CD14-positive monocyte (primary cell): Measurements from ENCODE around the gene CNRIP1. TPM values are rescaled to one million over a fixed set of nuclear protein-coding genes. Genes with fewer than 3 reads are reported as not detected.

Source experiments
- DNase-seq, 3 donors: peaks; one replicate each; pipeline ENCODE4 v3.0.0-alpha.2; 2011 to 2022
- H2AFZ ChIP-seq: 2 replicates; pipeline ENCODE4 v1.6.0; 2012; ENCODE audit warnings: mild to moderate bottlenecking, low read depth, low read length, inconsistent platforms; ENCODE audit not compliant: insufficient read depth, poor library complexity, severe bottlenecking
- H3K27ac ChIP-seq, 2 donors: 1 replicate in 1 of 2; 2 replicates in 1 of 2; pipeline ENCODE4 v1.5.1; 2012 to 2013; ENCODE audit warnings: low read length in 2 of 2, control low read depth in 1 of 2, inconsistent platforms in 1 of 2, low read depth in 1 of 2, mild to moderate bottlenecking in 1 of 2
- H3K27me3 ChIP-seq, 2 donors: one replicate each; pipeline versions ENCODE4 v1.6.0 to v1.6.1; 2011 to 2013; ENCODE audit warnings: low read length in 2 of 2; ENCODE audit not compliant: control insufficient read depth in 2 of 2, insufficient read depth in 2 of 2
- H3K36me3 ChIP-seq, 2 donors: replicated peaks in 1 of 2; 1 replicate in 1 of 2; 2 replicates in 1 of 2; pipeline versions ENCODE4 v1.5.1 to v1.6.1; 2012 to 2013; ENCODE audit warnings: low read length in 2 of 2, control low read depth in 1 of 2, inconsistent platforms in 1 of 2, mild to moderate bottlenecking in 1 of 2; ENCODE audit not compliant: insufficient read depth in 2 of 2, control insufficient read depth in 1 of 2
- H3K4me1 ChIP-seq, 2 donors: 1 replicate in 1 of 2; 2 replicates in 1 of 2; pipeline versions ENCODE4 v1.5.1 to v1.6.1; 2012 to 2013; ENCODE audit warnings: low read length in 2 of 2, control low read depth in 1 of 2, inconsistent platforms in 1 of 2, mild to moderate bottlenecking in 1 of 2, moderate library complexity in 1 of 2; ENCODE audit not compliant: insufficient read depth in 2 of 2, control insufficient read depth in 1 of 2
- H3K4me2 ChIP-seq: replicated peaks from 2 replicates; pipeline ENCODE3; 2012; ENCODE audit warnings: low read length, moderate library complexity, mild to moderate bottlenecking; ENCODE audit not compliant: poor library complexity, severe bottlenecking; ENCODE audit errors: extremely low read depth
- H3K4me3 ChIP-seq, 3 experiments: fragments of 200-600 bp in 1 of 3; sonication (generic) in 1 of 3; replicated peaks in 1 of 3; 1 replicate in 2 of 3; 2 replicates in 1 of 3; pipeline ENCODE4 v1.5.1; 2011 to 2013; ENCODE audit warnings: low read length in 3 of 3, mild to moderate bottlenecking in 3 of 3, control low read depth in 2 of 3, low read depth in 2 of 3, inconsistent platforms in 1 of 3, moderate library complexity in 1 of 3
- H3K79me2 ChIP-seq: 2 replicates; pipeline ENCODE4 v1.6.0; 2012; ENCODE audit warnings: mild to moderate bottlenecking, control low read depth, inconsistent platforms, low read length, moderate library complexity; ENCODE audit not compliant: insufficient read depth
- H3K9ac ChIP-seq: 2 replicates; pipeline ENCODE4 v1.6.0; 2017; ENCODE audit warnings: low read length, mild to moderate bottlenecking; ENCODE audit not compliant: insufficient read depth, poor library complexity, severe bottlenecking
- H3K9me3 ChIP-seq, 2 donors: replicated peaks in 1 of 2; 1 replicate in 1 of 2; 2 replicates in 1 of 2; pipeline versions ENCODE4 v1.5.1 to v1.6.1; 2012 to 2013; ENCODE audit warnings: low read length in 2 of 2, control low read depth in 1 of 2; ENCODE audit not compliant: control insufficient read depth in 1 of 2, insufficient read depth in 1 of 2
- H4K20me1 ChIP-seq: 2 replicates; pipeline ENCODE4 v1.6.0; 2012; ENCODE audit warnings: mild to moderate bottlenecking, low read length, control low read depth, moderate library complexity; ENCODE audit not compliant: insufficient read depth
- H3K27ac Mint-ChIP-seq, 7 donors: one replicate each; pipeline ENCODE4 v1.8.0; 2020; ENCODE audit warnings: mild to moderate bottlenecking in 7 of 7, mixed read lengths in 7 of 7, moderate library complexity in 6 of 7, inconsistent platforms in 2 of 7
- H3K27me3 Mint-ChIP-seq, 3 donors: one replicate each; pipeline ENCODE4 v1.8.0; 2021 to 2022; ENCODE audit warnings: low read depth in 3 of 3, mild to moderate bottlenecking in 3 of 3, mixed read lengths in 3 of 3, moderate library complexity in 3 of 3, inconsistent platforms in 1 of 3
- H3K36me3 Mint-ChIP-seq, 2 donors: one replicate each; pipeline ENCODE4 v1.8.0; 2020; ENCODE audit warnings: mixed read lengths in 2 of 2, inconsistent platforms in 1 of 2, mild to moderate bottlenecking in 1 of 2
- H3K4me1 Mint-ChIP-seq: one replicate; pipeline ENCODE4 v1.8.0; 2020; ENCODE audit warnings: mild to moderate bottlenecking, mixed read lengths
- H3K4me3 Mint-ChIP-seq, 2 donors: one replicate each; pipeline ENCODE4 v1.8.0; 2020; ENCODE audit warnings: mild to moderate bottlenecking in 2 of 2, mixed read lengths in 2 of 2, moderate library complexity in 1 of 2
- H3K9me3 Mint-ChIP-seq, 7 donors: one replicate each; pipeline ENCODE4 v1.8.0; 2020 to 2022; ENCODE audit warnings: mixed read lengths in 7 of 7, mild to moderate bottlenecking in 6 of 7, moderate library complexity in 6 of 7, inconsistent platforms in 2 of 7
- CTCF ChIP-seq: fragments of 200-600 bp; IDR thresholded peaks from one replicate; pipeline ENCODE4 v1.8.0; 2022; ENCODE audit warnings: antibody characterized with exemption, mild to moderate bottlenecking
- WGBS: methylation state at CpG from one replicate; pipeline ENCODE4 v1.1.5; 2013; ENCODE audit warnings: missing lambda C conversion rate; ENCODE audit not compliant: insufficient coverage; 5-methylcytosine and 5-hydroxymethylcytosine counted together
- intact Hi-C, 2 donors: fragments of 100-400 bp; cut with micrococcal nuclease; formaldehyde crosslinking; loops; one replicate each; pipeline versions ENCODE4 v1.15.0 to v1.15.1; 2023
- polyA plus RNA-seq, 3 donors: library from polyadenylated mRNA; depleted of rRNA in 1 of 3; unstranded in 2 of 3; stranded (reverse) in 1 of 3; fragments of 300-500 nt in 2 of 3; fragments of >200 nt in 1 of 3; fragmentation: Illumina TruSeq in 2 of 3; gene quantifications; 1 replicate in 2 of 3; 2 replicates in 1 of 3; pipeline ENCODE4 v1.2.3, GENCODE V29; 2012 to 2021

Gene CNRIP1
- polyA plus RNA-seq, 3 donors: 0.09 to 0.53 (median 0.17) TPM

GRCh38 chr2:68258851-68259250 is 60.9 kb downstream of the CNRIP1 start:
- intact Hi-C loops: loop anchor here in 1 of 2 donors (10.0 kb wide), 2 partner anchors 166 to 194 kb away; partner anchors contain the start of gene C1D
- no peak overlapping the region for H3K4me3 Mint-ChIP-seq

DNA sequence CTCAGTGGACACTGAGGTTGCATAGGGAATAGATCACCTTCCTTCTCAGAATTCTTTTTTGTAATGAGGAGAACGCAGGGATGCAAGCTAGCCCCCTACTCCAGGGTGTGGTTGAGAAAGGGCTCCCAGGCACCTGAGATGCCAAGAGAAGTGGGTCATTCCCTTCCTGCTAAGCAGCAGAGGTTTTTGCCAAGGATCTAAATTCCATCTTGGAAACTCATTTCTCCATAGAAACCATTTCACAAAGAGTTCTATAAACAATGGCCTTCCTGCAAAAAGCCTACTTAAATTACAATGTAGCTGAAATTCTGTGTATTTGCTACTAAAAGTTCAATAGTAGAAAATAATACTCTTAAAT is 63.7 kb downstream of the CNRIP1 start:
- H3K4me1 Mint-ChIP-seq: peaks cover 24% of the 10 kb centered on the region
- H3K4me3 Mint-ChIP-seq: no peak overlapping the region
- TF ChIP-seq CTCF: no peak
- H3K27me3 Mint-ChIP-seq: peaks cover 0 to 5% (median 0%) of the 10 kb centered on the region in 3 donors
- no peak overlapping the region for H3K9ac ChIP-seq
- intact Hi-C loops: loop anchor here in 1 of 2 donors (10.0 kb wide), 2 partner anchors 169 to 191 kb away; partner anchors contain the start of gene C1D
- no peak overlapping the region for H3K4me3 ChIP-seq
- peaks cover 10 to 15% of the 10 kb centered on the region in 2 donors for H3K4me1 ChIP-seq
- H3K27me3 ChIP-seq: no peaks in the 10 kb centered on the region
- no peak overlapping the region for H3K4me2 ChIP-seq
- H3K9me3 ChIP-seq: no peaks in the 10 kb centered on the region
- H3K27ac ChIP-seq: peak overlapping the region in 1 of 2 donors; percentile 13
- H3K36me3 ChIP-seq: no peaks in the 10 kb centered on the region
- peak overlapping the region in 3 of 7 donors; percentile 6 to 54 (median 35) for H3K27ac Mint-ChIP-seq
- DNase-seq: no peak
- H3K9me3 Mint-ChIP-seq: peaks cover 0 to 3% (median 0%) of the 10 kb centered on the region in 7 donors
- H4K20me1 ChIP-seq: peaks cover under 1% of the 10 kb centered on the region
- peaks cover 30% of the 10 kb centered on the region for H3K79me2 ChIP-seq
- no peaks in the 10 kb centered on the region for H3K36me3 Mint-ChIP-seq
- H2AFZ ChIP-seq: peak overlapping the region; percentile 35
- WGBS: no CpG with 5 or more reads among the region's 1 CpG

More at GRCh38 chr2:68258851-68259250, 60.9 kb downstream of the CNRIP1 start:
- Mint-ChIP-seq H3K9me3 (peaks cover 0 to 2% (median 0%) of the 10 kb centered on the region in 7 donors), H3K4me1 (peaks cover 20% of the 10 kb centered on the region), H3K27ac (no peak overlapping the region), H3K27me3 (peaks cover 0 to 5% (median 0%) of the 10 kb centered on the region in 3 donors), H3K36me3 (no peaks in the 10 kb centered on the region)
- no peak for TF ChIP-seq CTCF
- no peaks in the 10 kb centered on the region for H3K36me3 ChIP-seq
- no peak for DNase-seq
- H3K27me3 ChIP-seq: no peaks in the 10 kb centered on the region
- peaks cover 9% of the 10 kb centered on the region for H3K79me2 ChIP-seq
- no peaks in the 10 kb centered on the region for H4K20me1 ChIP-seq
- peaks cover 10 to 14% of the 10 kb centered on the region in 2 donors for H3K4me1 ChIP-seq
- WGBS: no CpG with 5 or more reads among the region's 2 CpGs
- no peak overlapping the region for H3K9ac ChIP-seq
- no peak overlapping the region for H3K27ac ChIP-seq
- no peak overlapping the region for H3K4me2 ChIP-seq
- no peak overlapping the region for H2AFZ ChIP-seq
- H3K4me3 ChIP-seq: no peak overlapping the region
- H3K9me3 ChIP-seq: no peaks in the 10 kb centered on the region
